ENCODE results near the gene GTF2H4. TPM values are rescaled to one million over a fixed set of nuclear protein-coding genes. Genes with fewer than 3 reads are reported as not detected.

Gene GTF2H4
- total and polyA plus RNA-seq, 9 donors = 5.6 to 43.9 (median 25.0) TPM

DNA sequence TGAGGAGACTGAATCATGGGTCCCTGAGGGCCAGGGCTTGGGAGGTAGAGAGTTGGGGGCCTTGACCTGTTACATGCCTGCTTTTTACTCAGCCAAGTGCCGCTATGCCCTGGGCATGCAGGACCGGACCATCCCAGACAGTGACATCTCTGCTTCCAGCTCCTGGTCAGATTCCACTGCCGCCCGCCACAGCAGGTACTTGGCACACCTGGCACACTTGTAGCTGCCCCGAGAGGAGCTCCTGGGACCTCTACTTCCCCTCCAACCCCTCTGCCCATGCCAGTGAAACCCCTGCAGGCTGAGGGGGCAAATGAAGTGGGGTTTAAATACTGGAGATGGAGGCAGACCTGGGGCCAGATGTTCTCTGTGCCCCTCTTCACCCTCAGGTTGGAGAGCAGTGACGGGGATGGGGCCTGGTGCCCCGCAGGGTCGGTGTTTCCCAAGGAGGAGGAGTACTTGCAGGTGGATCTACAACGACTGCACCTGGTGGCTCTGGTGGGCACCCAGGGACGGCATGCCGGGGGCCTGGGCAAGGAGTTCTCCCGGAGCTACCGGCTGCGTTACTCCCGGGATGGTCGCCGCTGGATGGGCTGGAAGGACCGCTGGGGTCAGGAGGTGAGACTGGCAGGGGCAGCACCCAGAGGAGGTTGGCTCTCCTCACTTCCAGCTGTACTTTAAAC, 19.1 kb upstream of the GTF2H4 start:
- Histone ChIP-seq H3K9me3 (no peaks in the 10 kb centered on the region), H3K4me3 (no peak overlapping the region), H3K27me3 (no peaks in the 10 kb centered on the region), H3K4me1 (ENCODE audit: insufficient read depth) (peaks cover 8% of the 10 kb centered on the region), H3K27ac (no peak overlapping the region), H3K36me3 (no peaks in the 10 kb centered on the region)
- TF ChIP-seq POLR2A (IDR thresholded peaks at IDR 0.05) (no peak), CTCF (IDR thresholded peaks at IDR 0.05) (no peak), EP300 (IDR thresholded peaks at IDR 0.05) (no peak)
- intact Hi-C loops (cut with DNase I) = loop anchor here in 3 of 4 donors (10.0 kb wide), 2 partner anchors 144 to 204 kb away; partner anchors contain the start of genes FLOT1 (in 2 of the 3), IER3 (in 2 of the 3) and PPP1R18 (in 2 of the 3)
- 84 to 85% (median 85%) methylated on average over 18 of the region's 18 CpGs for WGBS, 3 donors
- DNase-seq = peak in 1 of 5 donors; percentile 6

DNA sequence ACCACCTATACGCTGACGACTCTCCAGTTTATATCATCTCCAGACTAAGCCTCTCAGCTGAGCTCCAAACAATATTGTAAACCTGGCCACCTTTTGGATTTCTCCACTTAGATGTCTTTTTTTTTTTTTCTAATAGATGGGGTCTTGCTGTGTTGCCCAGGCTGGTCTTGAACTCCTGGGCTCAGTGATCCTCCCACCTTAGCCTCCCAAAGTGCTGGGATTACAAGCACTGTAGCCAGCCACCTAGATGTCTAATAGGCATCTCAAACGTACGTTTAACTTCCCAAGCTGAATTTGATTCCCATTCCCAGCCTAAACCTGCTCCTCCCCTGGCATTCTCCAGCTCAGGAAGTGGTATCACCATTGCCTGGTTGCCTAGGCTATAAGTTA, 18.5 kb upstream of the GTF2H4 start:
- no peak for DNase-seq
- TF ChIP-seq POLR2A (IDR thresholded peaks at IDR 0.05) = no peak
- no peak for TF ChIP-seq CTCF (IDR thresholded peaks at IDR 0.05)
- no peak for TF ChIP-seq EP300 (IDR thresholded peaks at IDR 0.05)
- Histone ChIP-seq H3K4me1 (ENCODE audit: insufficient read depth) (peaks cover 8% of the 10 kb centered on the region), H3K36me3 (no peaks in the 10 kb centered on the region), H3K27ac (no peak overlapping the region), H3K9me3 (no peaks in the 10 kb centered on the region), H3K27me3 (no peaks in the 10 kb centered on the region), H3K4me3 (no peak overlapping the region)
- intact Hi-C loops (cut with DNase I) = loop anchor here in 3 of 4 donors (10.0 kb wide), 2 partner anchors 145 to 205 kb away; partner anchors contain the start of genes FLOT1 (in 2 of the 3), IER3 (in 2 of the 3) and PPP1R18 (in 2 of the 3)
- 74 to 78% (median 76%) methylated on average over 4 of the region's 4 CpGs for WGBS, 3 donors

- intact Hi-C loops (cut with DNase I) = loop anchor here in 3 of 4 donors (10.0 kb wide), 2 partner anchors 145 to 205 kb away; partner anchors contain the start of genes FLOT1 (in 2 of the 3), IER3 (in 2 of the 3) and PPP1R18 (in 2 of the 3)
- Histone ChIP-seq H3K27me3 (no peaks in the 10 kb centered on the region), H3K27ac (no peak overlapping the region), H3K4me3 (no peak overlapping the region), H3K9me3 (no peaks in the 10 kb centered on the region), H3K4me1 (ENCODE audit: insufficient read depth) (peaks cover 8% of the 10 kb centered on the region), H3K36me3 (no peaks in the 10 kb centered on the region)
- TF ChIP-seq EP300 (IDR thresholded peaks at IDR 0.05) (no peak), CTCF (IDR thresholded peaks at IDR 0.05) (no peak), POLR2A (IDR thresholded peaks at IDR 0.05) (no peak)
- DNase-seq = peak in 2 of 5 donors; percentile 16 to 25
- 85 to 86% (median 86%) methylated on average over 14 of the region's 14 CpGs for WGBS, 3 donors
Measured at GRCh38 chr6:30889921-30890645, 17.9 kb upstream of the GTF2H4 start.

DNA sequence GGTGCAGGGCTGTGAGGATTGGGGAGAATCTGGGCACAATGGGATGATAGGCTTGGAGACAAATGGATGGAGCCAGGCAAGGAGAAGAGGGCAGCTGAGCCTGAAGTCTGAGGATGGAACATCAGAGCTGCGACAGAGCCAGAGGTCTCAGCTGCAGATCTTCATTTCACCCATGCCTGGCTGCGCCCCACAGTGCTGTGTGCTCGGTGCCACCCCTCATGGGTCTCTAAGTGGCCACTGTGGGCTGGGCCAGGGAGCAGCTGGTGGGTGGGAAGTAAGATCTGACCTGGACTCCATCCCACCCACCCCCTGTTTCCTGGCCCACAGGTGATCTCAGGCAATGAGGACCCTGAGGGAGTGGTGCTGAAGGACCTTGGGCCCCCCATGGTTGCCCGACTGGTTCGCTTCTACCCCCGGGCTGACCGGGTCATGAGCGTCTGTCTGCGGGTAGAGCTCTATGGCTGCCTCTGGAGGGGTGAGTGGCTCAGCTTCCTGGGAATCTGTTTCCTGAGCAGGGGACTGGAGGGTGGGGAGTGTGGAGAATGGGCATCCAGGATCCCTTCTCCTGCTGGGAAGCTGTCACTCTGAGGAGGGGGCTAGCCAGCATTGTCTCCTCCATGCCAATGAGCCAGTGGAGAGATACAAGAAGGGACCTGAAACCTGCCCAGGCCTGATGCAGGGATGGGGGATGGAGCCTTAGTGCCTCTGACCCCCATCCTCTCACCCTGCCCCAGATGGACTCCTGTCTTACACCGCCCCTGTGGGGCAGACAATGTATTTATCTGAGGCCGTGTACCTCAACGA, 17.2 kb upstream of the GTF2H4 start:
- Histone ChIP-seq H3K36me3 (no peaks in the 10 kb centered on the region), H3K27ac (no peak overlapping the region), H3K4me3 (no peak overlapping the region), H3K9me3 (no peaks in the 10 kb centered on the region), H3K4me1 (ENCODE audit: insufficient read depth) (peaks cover 5% of the 10 kb centered on the region), H3K27me3 (no peaks in the 10 kb centered on the region)
- 79 to 83% (median 82%) methylated on average over 12 of the region's 12 CpGs for WGBS, 3 donors
- DNase-seq = peak in 2 of 5 donors; percentile 5 to 13
- intact Hi-C loops (cut with DNase I) = no loop called here
- TF ChIP-seq CTCF (IDR thresholded peaks at IDR 0.05) = no peak
- no peak for TF ChIP-seq POLR2A (IDR thresholded peaks at IDR 0.05)
- no peak for TF ChIP-seq EP300 (IDR thresholded peaks at IDR 0.05)

Measured in ovary (tissue), 9 donors.